Stimulated activated CD4-positive, alpha-beta T cell treated with anti-CD3 and anti-CD28 coated beads, Interleukin-4, amount 100 ng/mL, for 1 hour (primary cell): ENCODE results near the gene NOL8.

Experiments
- DNase-seq: peaks from one replicate; pipeline ENCODE4 v3.0.0-alpha.2; 2020

The NOL8 gene

DNA sequence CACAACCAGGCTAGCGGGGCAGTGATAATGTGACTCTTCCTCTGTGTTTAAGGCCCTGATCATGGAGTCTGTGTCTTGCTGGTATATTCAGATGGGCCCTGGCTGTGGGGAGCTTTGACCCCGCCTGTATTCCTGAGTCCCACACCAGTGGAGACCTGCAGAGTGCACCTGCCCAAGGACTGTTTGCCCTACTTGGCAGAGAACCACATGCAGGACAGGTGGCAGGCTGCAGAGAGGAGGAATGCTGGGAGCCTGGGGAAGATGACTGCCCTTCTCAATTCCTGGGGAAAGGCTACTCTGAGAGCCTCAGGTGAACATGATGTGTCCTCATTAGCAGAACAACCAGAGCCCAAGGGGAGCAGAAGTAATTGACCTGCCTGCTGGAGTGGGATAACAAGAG is 67.8 kb downstream of the NOL8 start:
- no peak for DNase-seq

DNA sequence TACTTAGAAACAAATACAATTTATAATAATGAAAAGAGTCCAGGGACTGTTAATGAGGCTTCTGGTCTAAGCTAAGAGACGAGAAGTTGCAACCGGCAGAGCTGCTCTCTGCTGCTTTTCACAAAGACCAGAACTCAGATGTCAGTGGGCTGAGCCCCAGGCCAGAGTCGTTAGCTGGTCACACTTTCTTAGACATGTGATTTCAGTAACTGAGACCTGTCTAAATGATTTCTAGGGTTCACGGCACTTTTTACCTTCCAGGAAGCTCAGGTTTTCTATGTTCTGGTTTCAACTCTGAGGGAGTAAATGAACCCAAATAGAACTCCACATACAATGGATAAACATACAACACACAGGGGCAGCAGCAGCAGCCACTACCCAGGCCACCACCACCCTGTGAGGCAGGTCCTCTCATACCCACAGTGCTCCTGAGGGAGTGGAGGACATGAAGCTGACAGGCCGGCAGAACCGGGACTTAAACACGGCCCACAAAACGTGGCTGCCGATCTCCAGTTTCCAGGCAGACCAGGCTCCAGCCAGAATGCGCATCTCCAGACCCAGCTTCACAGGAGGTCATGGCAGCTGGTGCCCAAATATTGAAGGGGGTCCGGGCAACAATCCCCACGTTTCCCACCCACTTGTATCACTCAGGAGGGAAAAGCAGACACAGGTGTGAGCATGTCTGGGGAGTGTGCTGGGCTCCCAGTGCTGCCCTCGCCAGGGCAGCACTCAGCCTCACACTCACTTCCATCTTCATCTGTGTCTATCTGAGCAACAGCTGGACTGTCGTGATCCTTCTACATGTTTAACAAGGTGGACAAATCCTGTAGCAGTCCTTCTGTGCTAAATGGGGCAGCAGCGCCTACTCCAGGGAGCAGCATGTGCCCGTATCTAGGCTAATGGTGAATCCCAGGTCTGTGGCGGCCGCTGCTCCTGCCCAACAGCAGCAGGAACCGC is 70.5 kb downstream of the NOL8 start:
- no peak for DNase-seq

DNA sequence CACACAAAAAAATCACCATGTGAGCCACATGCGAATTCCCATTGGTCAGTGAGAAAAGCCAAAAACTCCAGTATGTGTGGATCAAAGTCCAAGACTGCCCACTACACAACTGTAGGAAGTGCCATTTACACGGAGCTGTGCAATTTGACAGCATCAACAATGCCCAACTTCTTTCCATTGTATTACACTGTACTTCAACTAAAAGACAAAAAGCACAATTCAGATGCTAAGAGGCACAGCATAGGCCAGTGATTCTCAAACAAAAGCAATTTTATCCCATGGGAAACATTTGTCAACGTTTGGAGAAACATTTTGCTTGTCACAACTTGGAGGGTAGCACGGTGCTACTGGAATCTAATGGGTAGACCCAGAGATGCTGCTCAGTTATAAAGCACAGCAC is 71.5 kb downstream of the NOL8 start:
- DNase-seq, result no peak

- DNase-seq, result no peak
Observed at GRCh38 chr9:92247981-92248380, 77.2 kb downstream of the NOL8 start.
